HCT116 (cell line): ENCODE results near the gene RABGAP1. TPM values are rescaled to one million over a fixed set of nuclear protein-coding genes. Genes with fewer than 3 reads are reported as not detected.

Experiments used
- ATAC-seq: fragments of 200-7000 bp; cut with Tn5 transposase; 2 replicates; pipeline ENCODE4 v1.9.1; 2020; ENCODE audit warnings: mild to moderate bottlenecking, moderate library complexity
- BruUV-seq: library from RNA; stranded (reverse); fragments of 400-500 nt; replicated peaks from 2 replicates; lab custom pipeline; 2021; lab: Mats Ljungman, UMichigan
- CTCF ChIA-PET: fragments of 300-600 bp; sonication (Branson Sonifier 250); formaldehyde crosslinking; loops from one replicate; lab custom pipeline; 2021; ENCODE audit warnings: antibody characterized with exemption; lab: Charles Lee
- POLR2A ChIA-PET: fragments of 300-600, 350-600 bp; sonication (Branson Sonifier 250); formaldehyde crosslinking; loops from one replicate; lab custom pipeline; 2021; ENCODE audit warnings: antibody characterized with exemption; lab: Charles Lee
- RAD21 ChIA-PET, 2 experiments: fragments of 300-600 bp; sonication (Branson Sonifier 250); formaldehyde crosslinking; loops; one replicate each; lab custom pipeline; 2023; ENCODE audit warnings: low total read pairs in 2 of 2; ENCODE audit not compliant: uncharacterized antibody in 2 of 2, unreplicated experiment in 2 of 2, low non-redundant PET in 1 of 2; lab: Charles Lee
- DNase-seq: peaks from one replicate; pipeline ENCODE4 v3.0.0-alpha.2; 2010; ENCODE audit warnings: low read depth, low spot score
- H2AFZ ChIP-seq: fragments of 200-600 bp; shearing (Covaris generic), sonication (generic); 2 replicates; pipeline ENCODE4 v1.6.1; 2017; ENCODE audit warnings: low read depth, mixed run types, mixed read lengths, antibody characterized with exemption, low read length; ENCODE audit not compliant: poor library complexity, severe bottlenecking
- H3K27ac ChIP-seq: 2 replicates; pipeline ENCODE4 v1.5.1; 2012; ENCODE audit warnings: low read depth, low read length
- H3K27me3 ChIP-seq: fragments of 200-600 bp; sonication (generic); 2 replicates; pipeline ENCODE4 v1.6.1; 2016; ENCODE audit warnings: mixed run types, low read length, mixed read lengths; ENCODE audit not compliant: insufficient read depth
- H3K36me3 ChIP-seq, 2 experiments: fragments of 200-500 bp in 1 of 2; fragments of 200-600 bp in 1 of 2; sonication (Bioruptor generic) in 1 of 2; sonication (generic) in 1 of 2; 2 replicates each; pipeline versions ENCODE4 v1.5.1 to v1.6.1; 2014 to 2016; ENCODE audit warnings: low read length in 2 of 2, inconsistent platforms in 1 of 2, mixed read lengths in 1 of 2, mixed run types in 1 of 2; ENCODE audit not compliant: insufficient read depth in 2 of 2, control insufficient read depth in 1 of 2
- H3K4me1 ChIP-seq, 2 experiments: fragments of 200-600 bp in 1 of 2; sonication (generic) in 1 of 2; 2 replicates each; pipeline versions ENCODE4 v1.5.1 to v1.6.1; 2012 to 2017; ENCODE audit warnings: low read length in 2 of 2, inconsistent platforms in 1 of 2, mild to moderate bottlenecking in 1 of 2, mixed read lengths in 1 of 2, mixed run types in 1 of 2, moderate library complexity in 1 of 2; ENCODE audit not compliant: insufficient read depth in 2 of 2, control insufficient read depth in 1 of 2
- H3K4me2 ChIP-seq: fragments of 200-600 bp; sonication (generic); 2 replicates; pipeline ENCODE4 v1.6.1; 2017; ENCODE audit warnings: mixed run types, low read length, mixed read lengths
- H3K4me3 ChIP-seq, 2 experiments: fragments of 200-600 bp in 1 of 2; sonication (generic) in 1 of 2; replicated peaks in 1 of 2; 2 replicates each; pipeline ENCODE4 v1.5.1; 2011 to 2016; ENCODE audit warnings: low read length in 2 of 2, control low read depth in 1 of 2, low read depth in 1 of 2, mild to moderate bottlenecking in 1 of 2, mixed read lengths in 1 of 2, mixed run types in 1 of 2
- H3K79me2 ChIP-seq: fragments of 200-600 bp; sonication (generic); 2 replicates; pipeline ENCODE4 v1.6.1; 2017; ENCODE audit warnings: mild to moderate bottlenecking, mixed run types, low read length, moderate library complexity, mixed read lengths; ENCODE audit not compliant: insufficient read depth
- H3K9ac ChIP-seq: fragments of 200-600 bp; sonication (generic); 2 replicates; pipeline ENCODE4 v1.6.1; 2016; ENCODE audit warnings: low read length, mixed read lengths
- H3K9me2 ChIP-seq: fragments of 200-600 bp; sonication (generic), shearing (Covaris generic); 2 replicates; pipeline ENCODE4 v1.6.1; 2017; ENCODE audit warnings: mixed run types, mild to moderate bottlenecking, moderate library complexity; ENCODE audit not compliant: insufficient read depth
- H3K9me3 ChIP-seq, 2 experiments: fragments of 200-500 bp in 1 of 2; fragments of 200-600 bp in 1 of 2; sonication (Bioruptor generic) in 1 of 2; sonication (generic) in 1 of 2; 2 replicates each; pipeline ENCODE4 v1.6.1; 2014 to 2017; ENCODE audit warnings: low read length in 2 of 2, mixed read lengths in 2 of 2, inconsistent platforms in 1 of 2, low read depth in 1 of 2, mild to moderate bottlenecking in 1 of 2, mixed run types in 1 of 2, moderate library complexity in 1 of 2; ENCODE audit not compliant: control insufficient read depth in 1 of 2, insufficient read depth in 1 of 2
- H4K20me1 ChIP-seq: fragments of 200-600 bp; sonication (generic), shearing (Covaris generic); 2 replicates; pipeline ENCODE4 v1.6.1; 2017; ENCODE audit warnings: mixed run types, mild to moderate bottlenecking, moderate library complexity; ENCODE audit not compliant: insufficient read depth
- CEBPB ChIP-seq: IDR thresholded peaks from 2 replicates; pipeline ENCODE4 v1.6.1; 2012; ENCODE audit warnings: low read depth
- EGR1 ChIP-seq: IDR thresholded peaks from 2 replicates; pipeline ENCODE4 v1.6.1; 2012; ENCODE audit warnings: low read depth
- ELF1 ChIP-seq: IDR thresholded peaks from 2 replicates; pipeline ENCODE4 v1.6.1; 2012; ENCODE audit warnings: low read depth, borderline replicate concordance
- EZH2phosphoT487 ChIP-seq: fragments of 200-600 bp; IDR thresholded peaks from 2 replicates; pipeline ENCODE4 v1.6.1; 2018; ENCODE audit warnings: antibody characterized with exemption, borderline replicate concordance
- FOSL1 ChIP-seq: IDR thresholded peaks from 2 replicates; pipeline ENCODE4 v1.6.1; 2012; ENCODE audit warnings: low read depth
- JUND ChIP-seq: IDR thresholded peaks from 2 replicates; pipeline ENCODE4 v1.6.1; 2012
- MAX ChIP-seq: IDR thresholded peaks from 2 replicates; pipeline ENCODE4 v1.6.1; 2012
- POLR2A ChIP-seq: IDR thresholded peaks from 2 replicates; pipeline ENCODE4 v1.7.0; 2011; ENCODE audit warnings: borderline replicate concordance; ENCODE audit not compliant: insufficient read depth, insufficient read length; ENCODE audit errors: extremely low read depth
- POLR2AphosphoS5 ChIP-seq: IDR thresholded peaks from 2 replicates; pipeline ENCODE4 v1.6.1; 2011; ENCODE audit warnings: mild to moderate bottlenecking, low read depth, low read length, moderate library complexity
- RAD21 ChIP-seq: IDR thresholded peaks from 2 replicates; pipeline ENCODE4 v1.6.1; 2012; ENCODE audit warnings: low read depth, mild to moderate bottlenecking
- REST ChIP-seq: IDR thresholded peaks from 2 replicates; pipeline ENCODE4 v1.6.1; 2012; ENCODE audit warnings: low read depth
- SIN3A ChIP-seq: IDR thresholded peaks from 2 replicates; pipeline ENCODE4 v1.6.1; 2012; ENCODE audit warnings: low read depth
- SP1 ChIP-seq: IDR thresholded peaks from 2 replicates; pipeline ENCODE4 v1.6.1; 2012; ENCODE audit warnings: low read depth
- SRF ChIP-seq: IDR thresholded peaks from 2 replicates; pipeline ENCODE4 v1.6.1; 2012; ENCODE audit warnings: low read depth
- TCF7L2 ChIP-seq: IDR thresholded peaks from 2 replicates; pipeline ENCODE4 v1.7.0; 2011; ENCODE audit warnings: borderline replicate concordance, inconsistent platforms; ENCODE audit not compliant: insufficient read depth, insufficient read length; ENCODE audit errors: extremely low read depth
- ZBTB33 ChIP-seq: IDR thresholded peaks from 2 replicates; pipeline ENCODE4 v1.6.1; 2011; ENCODE audit warnings: mild to moderate bottlenecking, low read length, moderate library complexity; ENCODE audit not compliant: insufficient replicate concordance; ENCODE audit errors: extremely low read depth
- ZFX ChIP-seq: fragments of 450-650 bp; IDR thresholded peaks from 2 replicates; pipeline ENCODE4 v1.6.1; 2017
- ZNF274 ChIP-seq: fragments of 200-500 bp; sonication (Bioruptor generic); IDR thresholded peaks from 2 replicates; pipeline ENCODE4 v1.6.1; 2014; ENCODE audit warnings: mild to moderate bottlenecking, low read depth, low read length, inconsistent platforms
- intact Hi-C: fragments of 100-400 bp; cut with micrococcal nuclease; formaldehyde crosslinking; loops from 2 replicates; pipeline ENCODE4 v1.10.0; 2022
- total RNA-seq: library from RNA; stranded (reverse); gene quantifications from one replicate; pipeline ENCODE4 v1.2.1, GENCODE V29; 2021; ENCODE audit not compliant: unreplicated experiment

RABGAP1 gene
- total RNA-seq, 1 experiment from 2014 or later, result 29.7 TPM

- Histone ChIP-seq H3K27ac (no peak overlapping the region), H3K9ac (no peak overlapping the region), H3K36me3 (no peaks in the 10 kb centered on the region), H3K9me3 (no peaks in the 10 kb centered on the region), H3K4me3 (no peak overlapping the region), H3K9me2 (no peaks in the 10 kb centered on the region), H3K4me1 (no peaks in the 10 kb centered on the region), H4K20me1 (no peaks in the 10 kb centered on the region), H3K4me2 (no peak overlapping the region), H3K27me3 (no peaks in the 10 kb centered on the region), H3K79me2 (no peaks in the 10 kb centered on the region), H2AFZ (no peak overlapping the region)
- ATAC-seq (no peak), DNase-seq (no peak)
- TF ChIP-seq ZNF274 (no peak), RAD21 (no peak), REST (no peak), MAX (no peak), CEBPB (no peak), SRF (no peak), POLR2A (no peak), ELF1 (no peak), ZFX (no peak), FOSL1 (no peak), ZBTB33 (no peak), SIN3A (no peak), JUND (no peak), POLR2AphosphoS5 (no peak), EZH2phosphoT487 (no peak), SP1 (no peak), EGR1 (no peak), TCF7L2 (no peak)
- RAD21 ChIA-PET, result no interaction called here
- CTCF ChIA-PET, result no interaction called here
- no TSS peak for BruUV-seq
- POLR2A ChIA-PET, result no interaction called here
- intact Hi-C loops, result no loop called here
Measured at GRCh38 chr9:123028973-123029372, 88.2 kb downstream of the RABGAP1 start.
